Measurements from ENCODE around the gene SRPK2. TPM values are rescaled to one million over a fixed set of nuclear protein-coding genes. Genes with fewer than 3 reads are reported as not detected.

Gene SRPK2
- total and polyA plus RNA-seq, 4 donors, result 7.8 to 19.7 (median 16.7) TPM

GRCh38 chr7:105084581-105084980 lies 304.1 kb downstream of the SRPK2 start:
- WGBS, result 94% methylated on average over 1 of the region's 1 CpG
- Histone ChIP-seq H3K9ac (ENCODE audit: low read depth in 1 of 2, low read length in 2 of 2) (no peak overlapping the region), H3K9me3 (ENCODE audit: control insufficient read depth in 4 of 4, low read length in 3 of 4) (no peaks in the 10 kb centered on the region), H3K27me3 (ENCODE audit: control insufficient read depth in 4 of 4, insufficient read depth in 4 of 4, low read length in 3 of 4) (no peaks in the 10 kb centered on the region), H3K36me3 (ENCODE audit: control insufficient read depth in 4 of 4, insufficient read depth in 3 of 4, low read depth in 1 of 4, low read length in 3 of 4) (peaks cover 7 to 44% (median 23%) of the 10 kb centered on the region in 4 donors), H3K4me1 (ENCODE audit: control insufficient read depth in 4 of 4, insufficient read depth in 4 of 4, low read length in 3 of 4) (no peaks in the 10 kb centered on the region), H3K4me3 (ENCODE audit: low read depth in 1 of 3, low read length in 3 of 3) (no peak overlapping the region), H3K27ac (ENCODE audit: low read depth in 1 of 2, low read length in 2 of 2) (no peak overlapping the region)
- no peak for DNase-seq (ENCODE audit: low spot score)
- TF ChIP-seq JUND (IDR thresholded peaks at IDR 0.05) (no peak), RXRA (IDR thresholded peaks at IDR 0.05) (no peak), TAF1 (conservative IDR thresholded peaks at IDR 0.05) (no peak), CTCF (IDR thresholded peaks at IDR 0.05; ENCODE audit: low read depth, low read length, missing input control) (no peak), FOXA2 (IDR thresholded peaks at IDR 0.05) (no peak)
- TF ChIP-seq, protein P1, sequence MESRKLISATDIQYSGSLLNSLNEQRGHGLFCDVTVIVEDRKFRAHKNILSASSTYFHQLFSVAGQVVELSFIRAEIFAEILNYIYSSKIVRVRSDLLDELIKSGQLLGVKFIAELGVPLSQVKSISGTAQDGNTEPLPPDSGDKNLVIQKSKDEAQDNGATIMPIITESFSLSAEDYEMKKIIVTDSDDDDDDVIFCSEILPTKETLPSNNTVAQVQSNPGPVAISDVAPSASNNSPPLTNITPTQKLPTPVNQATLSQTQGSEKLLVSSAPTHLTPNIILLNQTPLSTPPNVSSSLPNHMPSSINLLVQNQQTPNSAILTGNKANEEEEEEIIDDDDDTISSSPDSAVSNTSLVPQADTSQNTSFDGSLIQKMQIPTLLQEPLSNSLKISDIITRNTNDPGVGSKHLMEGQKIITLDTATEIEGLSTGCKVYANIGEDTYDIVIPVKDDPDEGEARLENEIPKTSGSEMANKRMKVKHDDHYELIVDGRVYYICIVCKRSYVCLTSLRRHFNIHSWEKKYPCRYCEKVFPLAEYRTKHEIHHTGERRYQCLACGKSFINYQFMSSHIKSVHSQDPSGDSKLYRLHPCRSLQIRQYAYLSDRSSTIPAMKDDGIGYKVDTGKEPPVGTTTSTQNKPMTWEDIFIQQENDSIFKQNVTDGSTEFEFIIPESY (IDR thresholded peaks at IDR 0.05), result no peak
- TF ChIP-seq, protein P2, sequence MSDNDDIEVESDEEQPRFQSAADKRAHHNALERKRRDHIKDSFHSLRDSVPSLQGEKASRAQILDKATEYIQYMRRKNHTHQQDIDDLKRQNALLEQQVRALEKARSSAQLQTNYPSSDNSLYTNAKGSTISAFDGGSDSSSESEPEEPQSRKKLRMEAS (IDR thresholded peaks at IDR 0.05), result no peak

- TF ChIP-seq, protein P2 (IDR thresholded peaks at IDR 0.05), result no peak
- TF ChIP-seq, protein P1 (IDR thresholded peaks at IDR 0.05), result no peak
- TF ChIP-seq HNF4A (conservative IDR thresholded peaks at IDR 0.05) (no peak), HNF4G (IDR thresholded peaks at IDR 0.05) (no peak)
- peaks cover 12 to 79% (median 47%) of the 10 kb centered on the region in 4 donors for H3K36me3 ChIP-seq (ENCODE audit: control insufficient read depth in 4 of 4, insufficient read depth in 3 of 4, low read depth in 1 of 4, low read length in 3 of 4)
- H3K9me3 ChIP-seq (ENCODE audit: control insufficient read depth in 4 of 4, low read length in 3 of 4), result no peaks in the 10 kb centered on the region
- no peaks in the 10 kb centered on the region for H3K4me1 ChIP-seq (ENCODE audit: control insufficient read depth in 4 of 4, insufficient read depth in 4 of 4, low read length in 3 of 4)
- no peaks in the 10 kb centered on the region for H3K27me3 ChIP-seq (ENCODE audit: control insufficient read depth in 4 of 4, insufficient read depth in 4 of 4, low read length in 3 of 4)
- no peak overlapping the region for H3K9ac ChIP-seq (ENCODE audit: low read depth in 1 of 2, low read length in 2 of 2)
- WGBS, result 97% methylated on average over 6 of the region's 6 CpGs
- no peak for DNase-seq (ENCODE audit: low spot score)
- H3K4me3 ChIP-seq (ENCODE audit: low read depth in 1 of 3, low read length in 3 of 3), result no peak overlapping the region
- H3K27ac ChIP-seq (ENCODE audit: low read depth in 1 of 2, low read length in 2 of 2), result no peak overlapping the region
Measured at GRCh38 chr7:105079348-105079747, 309.4 kb downstream of the SRPK2 start.

DNA sequence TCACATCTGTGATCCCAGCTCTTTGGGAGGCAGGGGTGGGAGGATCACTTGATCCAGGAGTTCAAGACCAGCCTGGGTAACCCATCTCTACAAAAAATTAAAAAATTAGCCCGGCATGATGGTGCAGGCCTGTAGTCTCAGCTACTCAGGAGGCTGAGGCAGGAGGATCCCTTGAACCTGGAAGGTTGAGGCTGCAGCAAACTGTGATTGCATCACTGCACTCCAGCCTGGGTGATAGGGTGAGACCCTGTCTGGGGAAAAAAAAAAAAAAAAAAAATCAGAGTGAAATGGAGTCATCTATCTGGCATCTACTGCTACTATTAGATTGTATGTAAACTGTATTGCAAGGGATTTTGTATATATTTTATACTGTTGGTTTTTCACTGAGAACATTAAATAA lies 315.6 kb downstream of the SRPK2 start:
- H3K4me3 ChIP-seq (ENCODE audit: low read depth in 1 of 3, low read length in 3 of 3), result no peak overlapping the region
- TF ChIP-seq, protein P2 (IDR thresholded peaks at IDR 0.05), result no peak
- no peak for TF ChIP-seq GABPA (IDR thresholded peaks at IDR 0.05 in 1 of 2, conservative IDR thresholded peaks at IDR 0.05 in 1 of 2)
- no peak for TF ChIP-seq JUND (IDR thresholded peaks at IDR 0.05)
- no peak for TF ChIP-seq YY1 (IDR thresholded peaks at IDR 0.05)
- TF ChIP-seq RXRA (IDR thresholded peaks at IDR 0.05), result no peak
- no peak for TF ChIP-seq TAF1 (conservative IDR thresholded peaks at IDR 0.05)
- TF ChIP-seq HNF4A (conservative IDR thresholded peaks at IDR 0.05), result no peak
- TF ChIP-seq NR2F2 (IDR thresholded peaks at IDR 0.05), result no peak
- TF ChIP-seq SP1 (IDR thresholded peaks at IDR 0.05), result no peak
- TF ChIP-seq HNF4G (IDR thresholded peaks at IDR 0.05), result no peak
- 100% methylated on average over 1 of the region's 1 CpG for WGBS
- no peaks in the 10 kb centered on the region for H3K4me1 ChIP-seq (ENCODE audit: control insufficient read depth in 4 of 4, insufficient read depth in 4 of 4, low read length in 3 of 4)
- H3K36me3 ChIP-seq (ENCODE audit: control insufficient read depth in 4 of 4, insufficient read depth in 3 of 4, low read depth in 1 of 4, low read length in 3 of 4), result peaks cover 5 to 56% (median 40%) of the 10 kb centered on the region in 4 donors
- no peak for DNase-seq (ENCODE audit: low spot score)
- H3K27me3 ChIP-seq (ENCODE audit: control insufficient read depth in 4 of 4, insufficient read depth in 4 of 4, low read length in 3 of 4), result no peaks in the 10 kb centered on the region
- no peak overlapping the region for H3K27ac ChIP-seq (ENCODE audit: low read depth in 1 of 2, low read length in 2 of 2)
- H3K9me3 ChIP-seq (ENCODE audit: control insufficient read depth in 4 of 4, low read length in 3 of 4), result no peaks in the 10 kb centered on the region
- H3K9ac ChIP-seq (ENCODE audit: low read depth in 1 of 2, low read length in 2 of 2), result no peak overlapping the region
